Stimulated activated naive CD4-positive, alpha-beta T cell treated with Interleukin-2 at 50 U/mL for 16 hours (primary cell): Measurements from ENCODE around the gene LIX1L.
A peak's percentile ranks its signal among the peaks of the same experiment; 100 is the strongest.
"Not testable (repeated sequence)": the region's sequence is repeated elsewhere in the genome, so short reads cannot be mapped to it uniquely, and the experiment has no call there.

Experiments
- DNase-seq: peaks from one replicate; lab custom pipeline; 2025; lab: John Stamatoyannopoulos, UW

Gene LIX1L

DNA sequence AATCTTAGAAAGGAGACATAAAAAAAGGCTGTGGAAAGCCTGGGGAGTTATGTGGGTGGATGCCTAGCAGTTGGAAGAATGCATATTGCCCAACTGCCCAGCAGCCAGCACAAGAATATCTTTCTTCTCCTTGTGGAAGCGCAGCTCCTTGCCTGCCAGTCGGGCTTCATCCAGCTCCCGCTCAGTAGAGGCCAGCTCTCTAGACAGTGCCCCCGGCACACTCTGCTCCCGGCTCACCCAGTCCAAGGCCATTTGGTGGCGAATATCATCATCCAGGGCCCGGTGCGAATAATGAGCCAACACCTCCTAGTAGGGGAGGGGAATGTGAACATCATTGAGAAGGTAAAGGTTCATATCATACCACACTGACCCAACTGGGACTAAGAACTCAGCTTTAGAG, 21.6 kb downstream of the LIX1L start:
- no peak for DNase-seq

DNA sequence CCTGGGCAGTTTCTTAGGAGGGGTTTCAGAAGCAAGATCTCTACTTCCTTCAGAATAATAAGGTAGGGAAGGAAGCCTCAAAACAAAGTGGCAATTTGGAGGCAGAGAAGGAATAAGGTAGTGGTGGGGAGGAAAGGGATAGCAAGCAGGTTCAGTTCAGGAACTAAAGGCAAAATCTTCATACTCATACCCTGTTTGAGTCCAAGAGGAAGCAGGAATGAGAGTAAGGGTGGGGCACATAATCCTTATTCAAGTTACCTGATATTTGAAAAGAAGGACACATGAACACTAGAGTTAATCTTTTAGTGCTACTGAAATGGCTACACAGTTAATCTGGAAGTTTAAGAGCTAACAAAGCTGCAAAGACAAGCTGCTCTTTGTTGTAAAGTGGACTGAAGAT, 22.1 kb downstream of the LIX1L start:
- DNase-seq = no peak

DNA sequence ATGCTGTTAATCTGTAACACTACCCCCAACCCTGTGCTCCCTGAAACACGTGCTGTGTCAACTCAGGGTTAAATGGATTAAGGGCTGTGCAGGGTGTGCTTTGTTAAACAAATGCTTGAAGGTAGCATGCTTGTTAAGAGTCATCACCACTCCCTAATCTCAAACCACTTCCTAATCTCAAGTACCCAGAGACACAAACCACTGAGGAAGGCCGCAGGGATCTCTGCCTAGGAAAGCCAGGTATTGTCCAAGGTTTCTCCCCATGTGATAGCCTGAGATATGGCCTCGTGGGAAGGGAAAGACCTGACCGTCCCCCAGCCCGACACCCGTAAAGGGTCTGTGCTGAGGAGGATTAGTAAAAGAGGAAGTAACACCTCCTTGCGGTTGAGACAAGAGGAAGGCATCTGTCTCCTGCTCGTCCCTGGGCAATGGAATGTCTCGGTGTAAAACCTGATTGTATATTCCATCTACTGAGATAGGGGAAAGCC, 25.3 kb downstream of the LIX1L start:
- DNase-seq = not testable (repeated sequence)

DNA sequence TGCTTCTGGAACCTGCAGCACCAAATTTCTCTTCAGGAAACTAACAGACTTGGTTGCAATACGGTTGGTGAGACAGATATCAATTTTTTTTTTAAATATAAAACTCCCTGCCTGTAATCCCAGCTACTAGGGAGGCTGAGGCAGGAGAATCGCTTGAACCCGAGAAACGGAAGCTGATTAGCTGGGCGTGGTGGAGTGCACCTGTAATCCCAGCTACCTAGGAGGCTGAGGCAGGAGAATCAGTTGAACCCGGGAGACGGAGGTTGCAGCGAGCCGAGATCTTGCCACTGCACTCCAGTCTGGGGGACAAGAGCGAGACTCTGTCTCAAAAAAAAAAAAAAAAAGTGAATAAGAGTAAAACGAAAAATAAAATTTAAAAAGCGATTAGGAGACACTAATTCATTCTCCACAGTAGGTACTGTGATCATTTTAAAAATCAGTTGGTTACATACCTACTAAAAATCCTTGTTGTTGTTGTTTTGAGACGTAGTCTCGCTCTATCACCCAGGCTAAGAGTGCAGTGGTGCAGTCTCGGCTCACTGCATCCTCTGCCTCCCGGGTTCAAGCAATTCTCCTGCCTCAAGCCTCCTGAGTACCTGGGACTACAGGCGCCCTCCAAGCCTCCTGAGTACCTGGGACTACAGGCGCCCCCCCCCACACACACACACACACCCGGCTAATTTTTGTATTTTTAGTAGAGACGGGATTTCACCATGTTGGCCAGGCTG, 29.7 kb downstream of the LIX1L start:
- no peak for DNase-seq

DNA sequence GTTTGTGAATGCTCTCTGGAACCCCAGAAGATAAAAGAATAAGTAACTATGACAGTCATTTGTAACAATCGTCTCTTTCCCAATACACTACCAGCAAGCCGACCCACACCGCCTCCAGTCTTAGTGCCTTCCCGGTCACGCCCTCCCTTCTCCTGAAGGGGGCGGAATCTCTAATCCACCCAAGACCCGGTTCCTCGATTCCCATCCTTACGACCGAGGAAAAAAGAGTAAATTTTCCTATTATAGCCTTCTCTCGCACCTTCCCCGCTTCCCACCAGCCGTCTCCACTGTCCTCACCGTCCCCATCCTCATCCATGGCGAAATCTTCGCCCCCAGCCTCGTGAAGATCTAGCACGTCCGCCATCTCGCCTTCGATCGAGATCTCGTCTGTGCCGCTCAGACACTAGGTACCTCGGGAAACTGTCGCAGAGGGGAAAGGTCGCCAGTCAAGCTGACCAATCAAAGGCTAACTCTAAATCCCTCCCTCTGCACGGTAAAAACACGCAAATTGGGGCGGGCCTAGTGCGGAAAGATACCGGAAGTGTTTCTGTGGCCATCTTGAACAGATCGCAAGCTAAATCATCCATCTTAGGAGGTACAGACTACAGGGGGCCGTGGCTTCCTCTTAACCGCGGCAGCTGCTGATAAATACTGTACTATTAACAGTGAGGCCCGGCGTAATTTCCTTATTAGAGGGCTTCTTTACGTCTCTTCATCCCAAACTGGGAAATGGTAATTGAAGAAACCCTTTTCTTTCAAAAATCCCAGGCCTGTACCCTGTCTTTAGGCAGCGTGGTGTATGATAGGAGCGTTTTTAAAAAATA, 30.5 kb downstream of the LIX1L start, which contains the start of gene RBM8A:
TSS of gene RBM8A (minus strand) at position 422 of the 824 bp plus-strand sequence. CDS start at position 364, 58 bp downstream.
- peak; percentile 92 for DNase-seq

DNA sequence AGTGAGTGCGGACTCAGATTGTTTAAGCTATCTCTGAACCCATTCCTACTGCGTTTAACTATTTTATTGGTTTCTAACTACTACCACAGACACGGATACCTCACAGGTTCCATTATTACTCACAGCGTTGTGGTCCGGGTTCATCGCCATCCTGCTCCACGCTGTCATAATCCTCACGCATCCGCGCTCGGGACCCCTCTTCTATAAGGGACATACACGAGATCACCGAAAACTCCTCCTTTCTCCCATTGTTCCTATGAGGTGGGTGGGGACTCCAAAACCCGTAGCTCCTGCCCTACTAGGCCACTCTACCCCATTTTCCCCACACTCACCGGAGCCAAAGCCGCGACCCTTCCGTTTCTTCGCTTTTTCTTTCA, 31.1 kb downstream of the LIX1L start:
- peak; percentile 56 for DNase-seq

DNA sequence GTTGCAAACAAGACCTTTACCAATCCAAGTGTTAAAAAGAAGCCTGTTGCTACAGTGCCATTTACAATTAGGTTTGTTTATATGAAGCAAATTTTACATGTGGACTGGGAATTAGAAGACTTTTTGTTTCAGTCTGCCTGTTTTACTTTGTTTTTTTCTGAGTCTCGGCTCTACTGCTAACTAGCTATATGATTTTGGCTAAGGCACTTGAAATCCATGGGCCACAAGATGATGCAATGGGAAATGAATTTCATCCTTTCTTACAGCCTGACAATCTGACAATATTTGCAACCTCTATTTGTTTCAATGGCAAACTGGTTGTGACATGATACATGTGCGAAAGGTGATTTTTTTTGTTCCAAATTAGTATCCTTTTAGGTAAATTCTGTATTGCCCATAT, 35.6 kb downstream of the LIX1L start:
- DNase-seq = no peak

DNA sequence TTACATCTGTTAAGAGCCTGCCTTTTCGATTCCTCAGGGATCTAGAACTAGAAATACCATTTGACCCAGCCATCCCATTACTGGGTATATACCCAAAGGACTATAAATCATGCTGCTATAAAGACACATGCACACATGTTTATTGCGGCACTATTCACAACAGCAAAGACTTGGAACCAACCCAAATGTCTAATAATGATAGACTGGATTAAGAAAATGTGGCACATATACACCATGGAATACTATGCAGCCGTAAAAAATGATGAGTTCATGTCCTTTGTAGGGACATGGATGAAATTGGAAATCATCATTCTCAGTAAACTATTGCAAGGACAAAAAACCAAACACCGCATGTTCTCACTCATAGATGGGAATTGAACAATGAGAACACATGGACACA, 37.5 kb downstream of the LIX1L start:
- DNase-seq = not testable (repeated sequence)

DNA sequence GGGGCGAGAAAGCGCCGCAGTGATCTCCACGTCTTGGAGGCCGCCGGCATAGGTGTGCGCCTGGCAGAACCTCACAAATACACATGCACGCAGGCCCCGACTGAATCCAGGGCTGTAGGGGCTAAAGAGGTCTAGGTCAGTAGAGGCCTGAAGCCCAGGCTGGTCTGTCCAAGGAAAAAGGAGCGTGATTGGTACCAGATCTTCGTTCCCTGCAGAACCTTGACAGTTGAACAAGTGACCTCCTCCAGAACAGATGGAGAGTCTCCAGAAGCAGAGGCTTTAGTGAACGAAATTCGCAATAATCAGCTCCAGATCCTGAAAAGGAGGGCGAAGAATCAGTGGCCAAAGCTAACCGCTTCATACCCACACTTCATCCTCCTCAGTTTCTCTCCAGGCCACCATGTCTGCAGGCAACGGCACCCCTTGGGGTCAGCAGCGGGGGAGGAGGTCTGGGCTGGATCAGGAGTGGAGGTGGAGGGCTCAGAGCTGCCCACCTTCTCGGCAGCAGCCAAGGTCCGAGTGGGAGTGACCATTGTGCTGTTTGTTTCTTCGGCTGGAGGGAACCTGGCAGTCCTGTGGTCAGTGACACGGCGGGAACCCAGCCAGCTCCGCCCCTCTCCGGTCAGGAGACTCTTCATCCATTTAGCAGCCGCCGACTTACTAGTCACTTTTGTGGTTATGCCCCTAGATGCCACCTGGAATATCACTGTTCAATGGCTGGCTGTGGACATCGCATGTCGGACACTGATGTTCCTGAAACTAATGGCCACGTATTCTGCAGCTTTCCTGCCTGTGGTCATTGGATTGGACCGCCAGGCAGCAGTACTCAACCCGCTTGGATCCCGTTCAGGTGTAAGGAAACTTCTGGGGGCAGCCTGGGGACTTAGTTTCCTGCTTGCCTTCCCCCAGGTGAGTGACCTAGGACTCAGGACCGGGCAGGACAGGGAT, 38.6 kb downstream of the LIX1L start:
- no peak for DNase-seq

DNA sequence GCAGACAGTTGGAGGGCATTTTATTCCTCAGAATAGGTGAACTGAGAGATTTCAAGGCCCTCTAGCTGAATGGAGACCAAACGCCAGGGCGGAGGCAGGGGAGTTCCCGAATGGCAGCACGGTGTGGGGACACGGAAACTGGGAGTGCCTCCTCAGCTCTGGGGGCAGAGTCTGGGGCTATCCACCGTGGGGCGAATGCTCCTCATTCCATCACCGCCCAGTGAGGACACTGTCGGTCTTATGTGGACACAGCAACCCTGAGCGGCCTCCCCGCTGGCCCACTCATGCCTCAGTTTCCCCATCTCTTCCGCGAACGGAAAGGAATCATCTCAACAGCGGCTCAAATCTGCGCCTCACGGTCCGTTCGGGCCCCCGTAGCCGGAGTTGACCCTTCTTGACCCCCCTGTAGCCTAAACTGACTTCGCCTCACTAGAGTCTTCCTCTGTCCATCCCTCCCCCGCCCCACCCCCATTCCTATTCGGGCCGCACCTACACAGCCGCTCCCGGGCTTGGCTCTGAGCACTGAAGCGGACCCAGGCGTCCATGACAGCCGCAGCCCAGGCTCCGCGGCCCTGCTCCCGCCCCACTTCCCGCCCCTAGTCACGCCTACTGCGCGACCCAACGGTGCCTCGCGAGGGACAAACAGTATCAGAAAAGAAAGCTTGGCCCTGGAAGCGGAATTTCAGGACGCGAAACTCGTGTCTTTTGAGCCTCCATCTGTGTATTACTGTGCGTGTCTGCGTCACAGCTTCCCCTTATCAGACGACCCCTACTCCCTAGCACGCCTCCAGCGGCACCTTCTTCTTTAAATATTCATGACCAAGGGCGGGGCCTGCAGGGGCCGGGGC, 39.4 kb downstream of the LIX1L start, which contains the start of gene PEX11B:
TSS of gene PEX11B (minus strand) at position 574 of the 848 bp plus-strand sequence. CDS start at position 545, 29 bp downstream.
- peak; percentile 97 for DNase-seq

DNA sequence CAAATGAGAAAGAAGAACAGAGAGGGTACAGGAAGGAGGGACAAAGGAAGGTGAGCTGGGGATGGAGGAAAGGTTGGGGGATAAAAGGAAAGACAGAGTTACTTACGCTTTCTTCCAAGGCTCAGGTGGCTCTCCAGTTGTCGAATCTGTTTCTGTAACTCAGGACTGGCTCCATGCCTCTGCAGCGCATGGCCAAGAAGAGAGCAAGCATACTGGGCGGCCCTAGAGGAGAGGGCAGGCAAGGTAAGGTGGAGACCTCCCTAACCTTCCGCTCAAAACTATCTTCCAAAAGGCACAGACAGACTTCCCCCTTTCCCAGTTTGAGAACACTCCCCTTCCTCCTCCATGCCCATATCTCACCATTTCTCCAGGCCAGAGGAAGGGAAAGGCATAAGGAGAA, 40.2 kb downstream of the LIX1L start:
- no peak for DNase-seq

DNA sequence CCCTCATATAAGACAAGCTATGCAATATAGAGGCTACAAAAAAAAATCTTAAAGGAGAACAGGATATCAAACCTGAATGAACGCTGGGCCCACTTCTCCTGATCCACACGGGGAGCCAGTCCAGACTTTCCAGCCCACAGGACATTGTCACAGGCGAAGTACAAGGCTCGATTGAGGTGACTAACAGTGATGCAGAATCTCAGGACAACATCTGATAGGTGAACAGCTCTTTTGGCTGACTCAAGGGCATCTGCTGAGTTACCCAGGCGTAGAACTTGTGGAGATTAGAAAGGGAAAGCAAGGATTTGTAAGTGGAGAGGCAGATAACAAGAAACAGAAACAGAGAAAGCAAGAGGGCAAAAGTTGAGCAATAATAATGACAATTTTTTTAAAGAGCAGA, 41.1 kb downstream of the LIX1L start:
- no peak for DNase-seq

DNA sequence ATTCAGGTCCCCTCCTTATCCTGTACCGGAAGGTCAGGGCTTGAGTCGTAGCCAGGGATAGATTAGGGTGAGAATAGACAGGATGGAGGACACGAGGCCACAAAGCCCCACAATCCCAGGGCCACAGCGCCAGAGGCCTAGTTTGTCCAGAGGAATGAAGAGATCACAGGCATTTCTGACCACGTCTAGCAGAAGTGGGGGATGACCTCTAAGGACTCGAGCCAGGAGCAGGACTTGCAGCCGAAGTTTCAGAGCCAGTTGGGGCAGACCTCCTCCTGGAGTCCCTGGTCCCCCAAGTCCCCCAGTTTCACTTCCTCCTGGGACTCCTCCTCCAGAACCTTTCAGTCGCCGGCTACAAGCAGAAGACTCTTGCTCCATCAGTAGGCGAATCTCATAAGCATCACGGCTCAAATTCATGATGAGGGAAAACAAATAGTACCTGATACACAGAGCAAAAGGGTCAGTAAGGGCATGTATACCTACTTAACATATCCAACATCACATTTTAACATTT, 45.6 kb downstream of the LIX1L start:
- DNase-seq = no peak

DNA sequence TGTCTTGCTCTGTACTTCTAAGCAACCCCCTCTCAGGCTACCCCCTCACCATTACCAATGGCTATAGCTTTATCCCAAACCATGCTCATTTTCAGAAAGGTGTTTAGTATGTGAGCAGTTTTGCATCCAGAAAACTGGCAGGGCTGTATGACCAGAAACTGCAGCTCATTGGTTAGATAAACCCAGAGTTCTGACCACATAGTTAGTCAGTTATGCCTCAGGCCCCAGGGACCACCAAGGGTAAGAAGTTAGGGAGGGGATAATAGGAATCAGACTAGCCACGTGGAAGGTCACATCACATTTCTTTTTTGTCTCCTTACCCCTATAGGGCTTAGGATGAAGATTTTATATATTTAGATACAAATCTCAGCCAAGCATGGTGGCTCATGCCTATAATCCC, 49.2 kb downstream of the LIX1L start:
- no peak for DNase-seq

DNA sequence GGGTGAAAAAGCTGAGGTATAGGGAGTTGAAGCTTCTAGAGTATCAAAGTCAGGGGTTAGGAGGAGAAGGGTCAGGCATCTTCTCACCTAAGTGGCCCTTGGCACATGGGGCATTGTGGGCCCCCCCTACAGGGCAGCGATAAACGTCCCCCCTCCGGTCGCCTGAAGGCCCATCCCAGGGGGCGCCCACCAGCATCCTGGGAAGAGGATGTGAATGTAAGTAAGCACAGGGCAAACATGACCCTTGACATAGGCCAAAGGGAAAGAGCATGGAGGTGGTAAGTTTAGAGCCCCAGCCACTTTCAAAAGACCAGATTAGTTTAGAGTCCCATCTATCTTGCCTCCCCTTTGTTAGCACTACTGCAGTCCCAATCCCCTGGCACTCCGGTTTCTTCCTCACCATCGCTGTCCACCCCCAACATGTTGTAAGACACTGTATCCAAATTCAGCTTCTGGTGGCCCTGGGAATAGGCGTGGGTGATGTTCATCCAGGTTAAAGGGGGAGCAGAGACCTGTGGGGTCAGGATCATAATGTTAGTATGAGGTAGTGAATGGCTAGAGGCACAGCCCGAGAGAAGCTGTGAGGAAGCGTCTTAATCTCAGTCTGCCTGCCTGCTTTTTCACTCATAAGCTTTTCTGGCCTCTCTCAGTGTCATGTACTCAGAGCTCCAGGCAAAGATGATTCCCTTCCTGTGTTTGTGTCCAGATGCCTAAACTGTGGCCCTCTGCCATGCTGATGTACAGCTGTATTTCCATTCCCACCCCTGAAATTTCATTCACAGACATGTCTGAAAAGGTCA, 50.7 kb downstream of the LIX1L start:
- DNase-seq = no peak

DNA sequence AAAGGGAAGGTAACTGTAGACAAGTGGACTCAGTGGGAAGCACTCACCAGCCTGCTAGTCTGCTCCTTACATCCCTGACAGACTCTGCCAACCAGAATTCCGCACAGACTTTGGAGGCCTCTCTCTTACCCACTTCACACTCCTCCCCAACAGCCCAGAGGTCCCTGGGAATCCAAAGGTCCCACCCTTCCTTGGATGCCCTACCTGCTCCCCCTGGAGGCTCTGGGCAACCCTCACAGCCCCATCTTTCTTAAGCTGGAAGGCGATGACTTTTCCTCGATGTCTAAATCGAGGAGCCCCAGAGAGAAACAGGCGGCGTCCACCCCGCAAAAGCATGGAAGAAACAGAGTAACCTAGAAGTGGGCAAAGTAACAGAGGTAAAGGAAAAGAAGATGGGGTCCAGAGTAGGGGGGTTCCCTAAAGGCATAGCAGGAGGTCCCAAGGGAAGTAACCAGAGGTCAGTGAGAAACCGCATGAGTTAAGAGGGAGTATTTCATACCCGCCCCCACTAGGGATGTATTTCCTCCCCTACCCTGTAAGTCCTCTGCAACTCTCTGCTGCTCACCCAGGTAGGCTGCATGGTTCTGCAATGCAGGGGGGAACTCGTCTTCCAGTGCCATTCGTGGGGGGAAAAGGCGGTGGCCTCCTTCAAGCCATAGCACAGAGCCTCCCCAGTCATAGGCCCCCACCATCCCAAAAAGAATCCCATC, 56.4 kb downstream of the LIX1L start:
- no peak for DNase-seq

DNA sequence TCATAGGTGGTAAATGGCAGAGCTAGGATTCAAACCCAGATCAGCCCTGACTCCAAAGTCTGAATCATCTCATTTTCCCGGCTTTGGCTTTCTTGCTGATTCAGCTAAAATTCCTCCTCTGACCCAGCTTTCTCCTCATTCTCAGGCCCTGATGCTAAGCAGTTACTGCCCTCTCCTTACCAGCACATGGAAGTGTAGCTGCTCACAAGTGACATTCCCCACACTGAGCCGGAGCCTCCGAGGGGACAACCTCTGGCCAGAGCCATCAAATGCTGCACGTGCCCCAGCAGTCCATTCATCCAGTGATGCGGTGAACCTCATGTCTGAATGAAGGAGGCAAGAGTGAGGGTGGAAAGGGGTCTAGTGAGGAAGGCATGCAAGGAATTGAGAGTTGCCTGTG, 59.1 kb downstream of the LIX1L start:
- DNase-seq = no peak

DNA sequence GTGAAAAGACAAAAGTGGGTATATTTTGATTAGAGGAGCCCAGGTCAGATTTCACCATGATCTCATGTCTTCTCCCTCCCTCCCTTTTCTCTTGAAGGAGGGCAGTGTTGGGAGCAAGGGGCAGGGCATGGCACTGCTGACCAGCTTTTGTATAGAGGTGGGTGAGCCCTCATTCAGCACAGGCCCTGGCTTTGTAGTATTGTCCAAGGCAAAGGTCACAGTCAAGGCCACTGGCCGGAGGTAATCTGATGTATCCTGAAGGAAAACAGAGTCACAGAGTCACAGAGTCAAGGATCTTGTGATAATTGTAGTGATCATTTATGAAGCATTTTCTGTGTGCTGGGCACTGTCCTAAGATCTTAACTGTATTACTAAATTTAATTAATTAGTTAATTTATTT, 59.8 kb downstream of the LIX1L start:
- DNase-seq = no peak

DNA sequence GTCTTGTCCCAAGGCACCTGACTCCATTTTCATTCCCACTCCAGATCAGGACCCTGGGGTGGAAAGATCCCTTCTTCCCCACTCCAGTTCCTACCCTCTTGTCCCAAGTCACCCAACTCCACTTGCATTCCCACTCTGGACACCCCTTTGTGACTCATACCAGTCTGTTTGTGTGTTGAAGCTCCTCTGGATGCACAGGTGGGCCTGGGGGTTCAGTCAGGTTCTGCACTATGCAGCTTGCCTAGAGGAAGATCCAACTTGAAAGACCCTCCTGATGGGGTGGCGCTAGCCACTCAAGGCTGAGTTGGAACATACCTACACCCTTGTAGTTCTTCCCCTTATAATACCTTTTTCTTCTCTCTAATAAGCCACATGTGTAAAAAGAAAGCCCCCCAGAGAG, 62.3 kb downstream of the LIX1L start:
- no peak for DNase-seq
